Body of pancreas (tissue), 4 donors: ENCODE data around the gene HAND1.

Experiments
- POLR2A ChIP-seq, 3 donors: fragments of 450-650 bp; IDR thresholded peaks; one replicate each; pipeline ENCODE4 v1.6.1; 2016; ENCODE audit warnings: antibody characterized with exemption in 3 of 3, mild to moderate bottlenecking in 2 of 3
- TF ChIP-seq, protein P1 (sequence below), 7 experiments: fragments of 450-650 bp in 4 of 7; fragments of 200-600 bp in 3 of 7; sonication (generic) in 3 of 7; IDR thresholded peaks; one replicate each; pipeline ENCODE4 v1.5.1; 2016 to 2019; ENCODE audit warnings: antibody characterized with exemption in 7 of 7

- TF ChIP-seq, protein P1, sequence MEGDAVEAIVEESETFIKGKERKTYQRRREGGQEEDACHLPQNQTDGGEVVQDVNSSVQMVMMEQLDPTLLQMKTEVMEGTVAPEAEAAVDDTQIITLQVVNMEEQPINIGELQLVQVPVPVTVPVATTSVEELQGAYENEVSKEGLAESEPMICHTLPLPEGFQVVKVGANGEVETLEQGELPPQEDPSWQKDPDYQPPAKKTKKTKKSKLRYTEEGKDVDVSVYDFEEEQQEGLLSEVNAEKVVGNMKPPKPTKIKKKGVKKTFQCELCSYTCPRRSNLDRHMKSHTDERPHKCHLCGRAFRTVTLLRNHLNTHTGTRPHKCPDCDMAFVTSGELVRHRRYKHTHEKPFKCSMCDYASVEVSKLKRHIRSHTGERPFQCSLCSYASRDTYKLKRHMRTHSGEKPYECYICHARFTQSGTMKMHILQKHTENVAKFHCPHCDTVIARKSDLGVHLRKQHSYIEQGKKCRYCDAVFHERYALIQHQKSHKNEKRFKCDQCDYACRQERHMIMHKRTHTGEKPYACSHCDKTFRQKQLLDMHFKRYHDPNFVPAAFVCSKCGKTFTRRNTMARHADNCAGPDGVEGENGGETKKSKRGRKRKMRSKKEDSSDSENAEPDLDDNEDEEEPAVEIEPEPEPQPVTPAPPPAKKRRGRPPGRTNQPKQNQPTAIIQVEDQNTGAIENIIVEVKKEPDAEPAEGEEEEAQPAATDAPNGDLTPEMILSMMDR (IDR thresholded peaks at IDR 0.05), result no peak
- TF ChIP-seq POLR2A (IDR thresholded peaks at IDR 0.05), result no peak
Measured at GRCh38 chr5:154517810-154518437, 39.9 kb upstream of the HAND1 start.
